ENCODE measurements around the gene KRT1.

The KRT1 gene

GRCh38 chr12:52650520-52651081 is 29.6 kb downstream of the KRT1 start:
- POLR2A ChIA-PET: no interaction called here
- no peak overlapping the region for H3K27ac ChIP-seq (ENCODE audit: extremely low read depth, low read depth, low read length)
- H3K36me3 ChIP-seq (ENCODE audit: control insufficient read depth in 2 of 2, insufficient read depth in 1 of 2, low read length in 2 of 2): no peaks in the 10 kb centered on the region
- H3K4me1 ChIP-seq (ENCODE audit: control insufficient read depth, insufficient read depth, low read length): no peaks in the 10 kb centered on the region
- CTCF ChIA-PET: interaction anchor here (1.1 kb wide), 1 partner anchor 512 kb away, joined by 4 read pairs; no protein-coding TSS in a partner anchor
- H3K9me3 ChIP-seq (ENCODE audit: control insufficient read depth, insufficient read depth, low read depth, low read length): no peaks in the 10 kb centered on the region
- H3K4me3 ChIP-seq (ENCODE audit: low read depth, low read length): no peak overlapping the region
- no peak for TF ChIP-seq ZNF155 (tag by site-specific recombination; IDR thresholded peaks at IDR 0.05)
- no peak for TF ChIP-seq ATF2 (tag by site-specific recombination; IDR thresholded peaks at IDR 0.05; ENCODE audit: low read depth)
- no peak for TF ChIP-seq ZNF221 (tag by site-specific recombination; IDR thresholded peaks at IDR 0.05; ENCODE audit: borderline replicate concordance)
- TF ChIP-seq ZNF302 (tag by site-specific recombination; IDR thresholded peaks at IDR 0.05; ENCODE audit: low read depth): no peak
- TF ChIP-seq KLF10 (tag by site-specific recombination; IDR thresholded peaks at IDR 0.05): no peak
- TF ChIP-seq, protein P1, sequence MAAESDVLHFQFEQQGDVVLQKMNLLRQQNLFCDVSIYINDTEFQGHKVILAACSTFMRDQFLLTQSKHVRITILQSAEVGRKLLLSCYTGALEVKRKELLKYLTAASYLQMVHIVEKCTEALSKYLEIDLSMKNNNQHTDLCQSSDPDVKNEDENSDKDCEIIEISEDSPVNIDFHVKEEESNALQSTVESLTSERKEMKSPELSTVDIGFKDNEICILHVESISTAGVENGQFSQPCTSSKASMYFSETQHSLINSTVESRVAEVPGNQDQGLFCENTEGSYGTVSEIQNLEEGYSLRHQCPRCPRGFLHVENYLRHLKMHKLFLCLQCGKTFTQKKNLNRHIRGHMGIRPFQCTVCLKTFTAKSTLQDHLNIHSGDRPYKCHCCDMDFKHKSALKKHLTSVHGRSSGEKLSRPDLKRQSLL (tag by site-specific recombination; IDR thresholded peaks at IDR 0.05): no peak
- no peak for TF ChIP-seq ZNF677 (tag by site-specific recombination; IDR thresholded peaks at IDR 0.05)
- TF ChIP-seq OVOL3 (tag by site-specific recombination; IDR thresholded peaks at IDR 0.05): no peak
- no peak for TF ChIP-seq ZNF777 (tag by site-specific recombination; IDR thresholded peaks at IDR 0.05; ENCODE audit: borderline replicate concordance)
- no peak for TF ChIP-seq ZBTB49 (tag by site-specific recombination; IDR thresholded peaks at IDR 0.05; ENCODE audit: low read depth)
- TF ChIP-seq SP2 (tag by site-specific recombination; IDR thresholded peaks at IDR 0.05): no peak
- no peak for TF ChIP-seq ZNF23 (tag by site-specific recombination; IDR thresholded peaks at IDR 0.05; ENCODE audit: borderline replicate concordance)
- no peak for TF ChIP-seq ZFP41 (tag by site-specific recombination; IDR thresholded peaks at IDR 0.05; ENCODE audit: borderline replicate concordance)
- no peak for TF ChIP-seq ZNF16 (tag by site-specific recombination; IDR thresholded peaks at IDR 0.05; ENCODE audit: low read depth)
- TF ChIP-seq SCRT1 (tag by site-specific recombination; IDR thresholded peaks at IDR 0.05; ENCODE audit: borderline replicate concordance): no peak

DNA sequence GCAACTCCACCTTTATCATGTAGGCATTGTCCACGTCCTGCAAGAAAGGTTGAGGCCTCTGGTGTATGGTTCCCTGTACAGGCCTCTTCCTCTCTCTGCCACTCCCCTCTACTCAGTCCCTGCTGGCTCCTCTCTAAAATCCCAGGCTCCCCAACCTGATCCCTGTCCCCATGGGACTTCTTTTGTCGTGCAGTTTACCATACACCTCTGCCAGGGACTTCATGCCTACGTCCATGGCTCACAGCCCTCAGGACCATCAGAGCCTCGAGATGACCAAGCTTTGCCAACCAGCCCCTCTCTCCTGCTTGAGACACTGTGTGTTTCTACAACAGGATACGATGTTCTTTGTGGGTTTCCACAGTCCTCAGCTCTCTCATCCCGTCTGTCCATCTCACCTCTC is 31.1 kb downstream of the KRT1 start:
- no peak overlapping the region for H3K27ac ChIP-seq (ENCODE audit: extremely low read depth, low read depth, low read length)
- no peak for TF ChIP-seq ZBTB49 (tag by site-specific recombination; IDR thresholded peaks at IDR 0.05; ENCODE audit: low read depth)
- no peak for TF ChIP-seq ZSCAN23 (tag by site-specific recombination; IDR thresholded peaks at IDR 0.05)
- TF ChIP-seq, protein P2, sequence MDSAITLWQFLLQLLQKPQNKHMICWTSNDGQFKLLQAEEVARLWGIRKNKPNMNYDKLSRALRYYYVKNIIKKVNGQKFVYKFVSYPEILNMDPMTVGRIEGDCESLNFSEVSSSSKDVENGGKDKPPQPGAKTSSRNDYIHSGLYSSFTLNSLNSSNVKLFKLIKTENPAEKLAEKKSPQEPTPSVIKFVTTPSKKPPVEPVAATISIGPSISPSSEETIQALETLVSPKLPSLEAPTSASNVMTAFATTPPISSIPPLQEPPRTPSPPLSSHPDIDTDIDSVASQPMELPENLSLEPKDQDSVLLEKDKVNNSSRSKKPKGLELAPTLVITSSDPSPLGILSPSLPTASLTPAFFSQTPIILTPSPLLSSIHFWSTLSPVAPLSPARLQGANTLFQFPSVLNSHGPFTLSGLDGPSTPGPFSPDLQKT (IDR thresholded peaks at IDR 0.05; ENCODE audit: borderline replicate concordance, low read depth, low read length): no peak
- no peak for TF ChIP-seq ZNF664 (tag by site-specific recombination; IDR thresholded peaks at IDR 0.05)
- TF ChIP-seq ZNF776 (tag by site-specific recombination; IDR thresholded peaks at IDR 0.05; ENCODE audit: borderline replicate concordance): no peak
- no peak for TF ChIP-seq GLI2 (tag by site-specific recombination; IDR thresholded peaks at IDR 0.05; ENCODE audit: borderline replicate concordance, low read depth)
- TF ChIP-seq ZSCAN30 (tag by site-specific recombination; IDR thresholded peaks at IDR 0.05): no peak
- no peak for TF ChIP-seq ZIC2 (tag by site-specific recombination; IDR thresholded peaks at IDR 0.05)
- no peak for TF ChIP-seq ZNF146 (tag by site-specific recombination; IDR thresholded peaks at IDR 0.05)
- no peak for TF ChIP-seq ZNF837 (tag by site-specific recombination; IDR thresholded peaks at IDR 0.05)
- no peak for TF ChIP-seq ZEB2 (tag by site-specific recombination; IDR thresholded peaks at IDR 0.05)
- no peak for TF ChIP-seq OVOL3 (tag by site-specific recombination; IDR thresholded peaks at IDR 0.05)
- ChIA-PET POLR2A (no interaction called here), CTCF (no interaction called here)
- H3K9me3 ChIP-seq (ENCODE audit: control insufficient read depth, insufficient read depth, low read depth, low read length): no peaks in the 10 kb centered on the region
- no peaks in the 10 kb centered on the region for H3K36me3 ChIP-seq (ENCODE audit: control insufficient read depth in 2 of 2, insufficient read depth in 1 of 2, low read length in 2 of 2)
- no peak overlapping the region for H3K4me3 ChIP-seq (ENCODE audit: low read depth, low read length)
- H3K4me1 ChIP-seq (ENCODE audit: control insufficient read depth, insufficient read depth, low read length): no peaks in the 10 kb centered on the region
